ENCODE measurements around the gene LMO2. TPM values are rescaled to one million over a fixed set of nuclear protein-coding genes. Genes with fewer than 3 reads are reported as not detected.

The LMO2 gene
- total and polyA plus RNA-seq, 2 of the 13 experiments (the other 11 are each of a cell fraction or from before 2014, with no cell fraction given), result not detected

- TF ChIP-seq ZBTB40 (IDR thresholded peaks at IDR 0.05) (no peak), ZBTB40 (CRISPR knock-in tag; IDR thresholded peaks at IDR 0.05) (no peak), KDM2A (CRISPR knock-in tag; IDR thresholded peaks at IDR 0.05; ENCODE audit: borderline replicate concordance, low read depth) (no peak)
These were observed 28.3 kb downstream of the LMO2 start (continued) for GRCh38 chr11:33863418-33864172.
